HCT116 (cell line): ENCODE measurements around the gene SLC26A9. TPM values are rescaled to one million over a fixed set of nuclear protein-coding genes. Genes with fewer than 3 reads are reported as not detected.

Source experiments
- ATAC-seq: fragments of 200-7000 bp; cut with Tn5 transposase; 2 replicates; pipeline ENCODE4 v1.9.1; 2020; ENCODE audit warnings: mild to moderate bottlenecking, moderate library complexity
- BruUV-seq: library from RNA; stranded (reverse); fragments of 400-500 nt; replicated peaks from 2 replicates; lab custom pipeline; 2021; lab: Mats Ljungman, UMichigan
- CTCF ChIA-PET: fragments of 300-600 bp; sonication (Branson Sonifier 250); formaldehyde crosslinking; loops from one replicate; lab custom pipeline; 2021; ENCODE audit warnings: antibody characterized with exemption; lab: Charles Lee
- POLR2A ChIA-PET: fragments of 300-600, 350-600 bp; sonication (Branson Sonifier 250); formaldehyde crosslinking; loops from one replicate; lab custom pipeline; 2021; ENCODE audit warnings: antibody characterized with exemption; lab: Charles Lee
- RAD21 ChIA-PET, 2 experiments: fragments of 300-600 bp; sonication (Branson Sonifier 250); formaldehyde crosslinking; loops; one replicate each; lab custom pipeline; 2023; ENCODE audit warnings: low total read pairs in 2 of 2; ENCODE audit not compliant: uncharacterized antibody in 2 of 2, unreplicated experiment in 2 of 2, low non-redundant PET in 1 of 2; lab: Charles Lee
- DNase-seq: peaks from one replicate; pipeline ENCODE4 v3.0.0-alpha.2; 2010; ENCODE audit warnings: low read depth, low spot score
- H2AFZ ChIP-seq: fragments of 200-600 bp; shearing (Covaris generic), sonication (generic); 2 replicates; pipeline ENCODE4 v1.6.1; 2017; ENCODE audit warnings: low read depth, mixed run types, mixed read lengths, antibody characterized with exemption, low read length; ENCODE audit not compliant: poor library complexity, severe bottlenecking
- H3K27ac ChIP-seq: 2 replicates; pipeline ENCODE4 v1.5.1; 2012; ENCODE audit warnings: low read depth, low read length
- H3K27me3 ChIP-seq: fragments of 200-600 bp; sonication (generic); 2 replicates; pipeline ENCODE4 v1.6.1; 2016; ENCODE audit warnings: mixed run types, low read length, mixed read lengths; ENCODE audit not compliant: insufficient read depth
- H3K36me3 ChIP-seq, 2 experiments: fragments of 200-500 bp in 1 of 2; fragments of 200-600 bp in 1 of 2; sonication (Bioruptor generic) in 1 of 2; sonication (generic) in 1 of 2; 2 replicates each; pipeline versions ENCODE4 v1.5.1 to v1.6.1; 2014 to 2016; ENCODE audit warnings: low read length in 2 of 2, inconsistent platforms in 1 of 2, mixed read lengths in 1 of 2, mixed run types in 1 of 2; ENCODE audit not compliant: insufficient read depth in 2 of 2, control insufficient read depth in 1 of 2
- H3K4me1 ChIP-seq, 2 experiments: fragments of 200-600 bp in 1 of 2; sonication (generic) in 1 of 2; 2 replicates each; pipeline versions ENCODE4 v1.5.1 to v1.6.1; 2012 to 2017; ENCODE audit warnings: low read length in 2 of 2, inconsistent platforms in 1 of 2, mild to moderate bottlenecking in 1 of 2, mixed read lengths in 1 of 2, mixed run types in 1 of 2, moderate library complexity in 1 of 2; ENCODE audit not compliant: insufficient read depth in 2 of 2, control insufficient read depth in 1 of 2
- H3K4me2 ChIP-seq: fragments of 200-600 bp; sonication (generic); 2 replicates; pipeline ENCODE4 v1.6.1; 2017; ENCODE audit warnings: mixed run types, low read length, mixed read lengths
- H3K4me3 ChIP-seq, 2 experiments: fragments of 200-600 bp in 1 of 2; sonication (generic) in 1 of 2; replicated peaks in 1 of 2; 2 replicates each; pipeline ENCODE4 v1.5.1; 2011 to 2016; ENCODE audit warnings: low read length in 2 of 2, control low read depth in 1 of 2, low read depth in 1 of 2, mild to moderate bottlenecking in 1 of 2, mixed read lengths in 1 of 2, mixed run types in 1 of 2
- H3K79me2 ChIP-seq: fragments of 200-600 bp; sonication (generic); 2 replicates; pipeline ENCODE4 v1.6.1; 2017; ENCODE audit warnings: mild to moderate bottlenecking, mixed run types, low read length, moderate library complexity, mixed read lengths; ENCODE audit not compliant: insufficient read depth
- H3K9ac ChIP-seq: fragments of 200-600 bp; sonication (generic); 2 replicates; pipeline ENCODE4 v1.6.1; 2016; ENCODE audit warnings: low read length, mixed read lengths
- H3K9me2 ChIP-seq: fragments of 200-600 bp; sonication (generic), shearing (Covaris generic); 2 replicates; pipeline ENCODE4 v1.6.1; 2017; ENCODE audit warnings: mixed run types, mild to moderate bottlenecking, moderate library complexity; ENCODE audit not compliant: insufficient read depth
- H3K9me3 ChIP-seq, 2 experiments: fragments of 200-500 bp in 1 of 2; fragments of 200-600 bp in 1 of 2; sonication (Bioruptor generic) in 1 of 2; sonication (generic) in 1 of 2; 2 replicates each; pipeline ENCODE4 v1.6.1; 2014 to 2017; ENCODE audit warnings: low read length in 2 of 2, mixed read lengths in 2 of 2, inconsistent platforms in 1 of 2, low read depth in 1 of 2, mild to moderate bottlenecking in 1 of 2, mixed run types in 1 of 2, moderate library complexity in 1 of 2; ENCODE audit not compliant: control insufficient read depth in 1 of 2, insufficient read depth in 1 of 2
- H4K20me1 ChIP-seq: fragments of 200-600 bp; sonication (generic), shearing (Covaris generic); 2 replicates; pipeline ENCODE4 v1.6.1; 2017; ENCODE audit warnings: mixed run types, mild to moderate bottlenecking, moderate library complexity; ENCODE audit not compliant: insufficient read depth
- CBX3 ChIP-seq: IDR thresholded peaks from 2 replicates; pipeline ENCODE4 v1.6.1; 2012; ENCODE audit warnings: low read depth
- CEBPB ChIP-seq: IDR thresholded peaks from 2 replicates; pipeline ENCODE4 v1.6.1; 2012; ENCODE audit warnings: low read depth
- EZH2 ChIP-seq: fragments of 200-600 bp; sonication (generic); IDR thresholded peaks from 2 replicates; pipeline ENCODE4 v1.6.1; 2017; ENCODE audit warnings: antibody characterized with exemption, mixed run types
- FOSL1 ChIP-seq: IDR thresholded peaks from 2 replicates; pipeline ENCODE4 v1.6.1; 2012; ENCODE audit warnings: low read depth
- JUND ChIP-seq: IDR thresholded peaks from 2 replicates; pipeline ENCODE4 v1.6.1; 2012
- POLR2A ChIP-seq: IDR thresholded peaks from 2 replicates; pipeline ENCODE4 v1.7.0; 2011; ENCODE audit warnings: borderline replicate concordance; ENCODE audit not compliant: insufficient read depth, insufficient read length; ENCODE audit errors: extremely low read depth
- POLR2AphosphoS5 ChIP-seq: IDR thresholded peaks from 2 replicates; pipeline ENCODE4 v1.6.1; 2011; ENCODE audit warnings: mild to moderate bottlenecking, low read depth, low read length, moderate library complexity
- RAD21 ChIP-seq: IDR thresholded peaks from 2 replicates; pipeline ENCODE4 v1.6.1; 2012; ENCODE audit warnings: low read depth, mild to moderate bottlenecking
- REST ChIP-seq: IDR thresholded peaks from 2 replicates; pipeline ENCODE4 v1.6.1; 2012; ENCODE audit warnings: low read depth
- SIN3A ChIP-seq: IDR thresholded peaks from 2 replicates; pipeline ENCODE4 v1.6.1; 2012; ENCODE audit warnings: low read depth
- SRF ChIP-seq: IDR thresholded peaks from 2 replicates; pipeline ENCODE4 v1.6.1; 2012; ENCODE audit warnings: low read depth
- ZBTB33 ChIP-seq: IDR thresholded peaks from 2 replicates; pipeline ENCODE4 v1.6.1; 2011; ENCODE audit warnings: mild to moderate bottlenecking, low read length, moderate library complexity; ENCODE audit not compliant: insufficient replicate concordance; ENCODE audit errors: extremely low read depth
- ZFX ChIP-seq: fragments of 450-650 bp; IDR thresholded peaks from 2 replicates; pipeline ENCODE4 v1.6.1; 2017
- intact Hi-C: fragments of 100-400 bp; cut with micrococcal nuclease; formaldehyde crosslinking; loops from 2 replicates; pipeline ENCODE4 v1.10.0; 2022
- total RNA-seq: library from RNA; stranded (reverse); gene quantifications from one replicate; pipeline ENCODE4 v1.2.1, GENCODE V29; 2021; ENCODE audit not compliant: unreplicated experiment

SLC26A9 gene
- total RNA-seq, 1 experiment from 2014 or later, result not detected

GRCh38 chr1:205932776-205933175 is 10.5 kb downstream of the SLC26A9 start (continued):
- TF ChIP-seq REST, result no peak
- TF ChIP-seq SIN3A, result no peak
- TF ChIP-seq SRF, result no peak
- no peak for TF ChIP-seq CBX3
- TF ChIP-seq CEBPB, result no peak
- no peak for TF ChIP-seq JUND
- no peak for TF ChIP-seq ZFX

- Histone ChIP-seq H3K27ac (no peak overlapping the region), H3K4me1 (peaks cover 0 to 12% of the 10 kb centered on the region in 2 experiments; a peak in 2 of 4 replicates), H3K4me2 (no peak overlapping the region), H4K20me1 (no peaks in the 10 kb centered on the region), H3K4me3 (no peak overlapping the region), H3K9me3 (no peaks in the 10 kb centered on the region), H2AFZ (no peak overlapping the region), H3K27me3 (0 out of 2 replicates have a peak, but pooled peaks cover 3% of the 10 kb centered on the region), H3K9ac (no peak overlapping the region), H3K36me3 (no peaks in the 10 kb centered on the region), H3K9me2 (no peaks in the 10 kb centered on the region), H3K79me2 (no peaks in the 10 kb centered on the region)
- no TSS peak for BruUV-seq
- ChIA-PET RAD21 (no interaction called here), POLR2A (no interaction called here), CTCF (no interaction called here)
- ATAC-seq (no peak), DNase-seq (no peak)
- TF ChIP-seq RAD21 (no peak), FOSL1 (no peak), ZBTB33 (no peak), POLR2AphosphoS5 (no peak), POLR2A (no peak), EZH2 (no peak)
- intact Hi-C loops, result no loop called here
These were observed 12.4 kb downstream of the SLC26A9 start for GRCh38 chr1:205930799-205931281.
